ENCODE data around the gene TRDMT1. TPM values are rescaled to one million over a fixed set of nuclear protein-coding genes. Genes with fewer than 3 reads are reported as not detected.
"Not testable (repeated sequence)": the region's sequence is repeated elsewhere in the genome, so short reads cannot be mapped to it uniquely, and the experiment has no call there.

TRDMT1 gene
- total RNA-seq, 1 donor from 2014 or later = 5.9 TPM

GRCh38 chr10:17116193-17116592 lies 85.3 kb downstream of the TRDMT1 start:
- no peaks in the 10 kb centered on the region for H3K9me3 Mint-ChIP-seq (ENCODE audit: unreplicated experiment)
- FAIRE-seq = no peak
- no peak overlapping the region for H3K27ac ChIP-seq (ENCODE audit: low read depth, low read length)

DNA sequence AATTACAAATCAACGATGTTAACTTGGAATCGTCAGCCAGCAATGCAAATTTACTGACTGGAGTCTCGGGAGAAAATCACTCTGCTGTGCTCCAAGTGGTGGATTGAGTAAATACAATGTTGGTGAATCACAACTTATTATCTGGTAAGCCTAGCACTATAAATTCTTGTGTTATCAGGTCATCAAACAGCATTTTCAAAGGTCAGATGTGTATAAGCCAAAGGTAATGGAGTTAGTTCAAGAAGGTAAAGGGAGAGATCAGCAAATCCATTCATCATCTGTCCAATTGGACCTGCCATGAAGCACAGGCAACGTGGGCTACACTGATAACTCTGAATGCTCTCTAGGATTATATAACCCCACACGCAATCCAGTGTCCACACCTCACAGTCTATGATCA lies 85.8 kb downstream of the TRDMT1 start:
- H3K27ac Mint-ChIP-seq (ENCODE audit: unreplicated experiment) = no peak overlapping the region
- H3K36me3 ChIP-seq (ENCODE audit: insufficient read depth, low read length) = no peaks in the 10 kb centered on the region
- peak; percentile 56 for DNase-seq (ENCODE audit: low read depth)
- no peaks in the 10 kb centered on the region for H3K9me3 ChIP-seq (ENCODE audit: insufficient read depth, low read depth, low read length)
- no peaks in the 10 kb centered on the region for H3K4me1 Mint-ChIP-seq (ENCODE audit: low read depth, unreplicated experiment)
- H3K27me3 Mint-ChIP-seq (ENCODE audit: low read depth, unreplicated experiment) = no peaks in the 10 kb centered on the region
- H3K79me2 ChIP-seq (ENCODE audit: insufficient read depth, low read length) = no peaks in the 10 kb centered on the region
- H3K9ac ChIP-seq (ENCODE audit: low read length) = no peak overlapping the region
- peak overlapping the region; percentile 24 for H2AFZ ChIP-seq (ENCODE audit: low read depth, low read length)
- H3K4me3 ChIP-seq (ENCODE audit: insufficient read depth, low read depth, low read length) = no peak overlapping the region
- no peaks in the 10 kb centered on the region for H3K36me3 Mint-ChIP-seq (ENCODE audit: low read depth, unreplicated experiment)
- H3K4me2 ChIP-seq (ENCODE audit: low read length) = peak overlapping the region; percentile 40
- no peaks in the 10 kb centered on the region for H4K20me1 ChIP-seq (ENCODE audit: insufficient read depth, low read length)
- H3K27ac ChIP-seq (ENCODE audit: low read depth, low read length) = peak overlapping the region; percentile 20
- no peak overlapping the region for H3K4me3 Mint-ChIP-seq (ENCODE audit: unreplicated experiment)
- H3K4me1 ChIP-seq (ENCODE audit: insufficient read depth, low read length) = peaks cover 5% of the 10 kb centered on the region
- no peaks in the 10 kb centered on the region for H3K9me3 Mint-ChIP-seq (ENCODE audit: unreplicated experiment)
- TF ChIP-seq CTCF (IDR thresholded peaks at IDR 0.05; ENCODE audit: insufficient read depth, low read depth, low read length) = peak; percentile 31
- no peak for TF ChIP-seq EZH2 (IDR thresholded peaks at IDR 0.05; ENCODE audit: insufficient read depth, low read length)
- FAIRE-seq = no peak
- H3K27me3 ChIP-seq (ENCODE audit: insufficient read depth, low read length) = no peaks in the 10 kb centered on the region

More at GRCh38 chr10:17116193-17116592, 85.3 kb downstream of the TRDMT1 start:
- H3K27me3 ChIP-seq (ENCODE audit: insufficient read depth, low read length) = no peaks in the 10 kb centered on the region
- H3K36me3 Mint-ChIP-seq (ENCODE audit: low read depth, unreplicated experiment) = no peaks in the 10 kb centered on the region
- no peaks in the 10 kb centered on the region for H4K20me1 ChIP-seq (ENCODE audit: insufficient read depth, low read length)
- H3K27ac Mint-ChIP-seq (ENCODE audit: unreplicated experiment) = no peak overlapping the region
- no peak overlapping the region for H2AFZ ChIP-seq (ENCODE audit: low read depth, low read length)
- TF ChIP-seq CTCF (IDR thresholded peaks at IDR 0.05; ENCODE audit: insufficient read depth, low read depth, low read length) (no peak), EZH2 (IDR thresholded peaks at IDR 0.05; ENCODE audit: insufficient read depth, low read length) (no peak)
- no peaks in the 10 kb centered on the region for H3K79me2 ChIP-seq (ENCODE audit: insufficient read depth, low read length)
- no peak for DNase-seq (ENCODE audit: low read depth)
- H3K9ac ChIP-seq (ENCODE audit: low read length) = no peak overlapping the region
- no peak overlapping the region for H3K4me2 ChIP-seq (ENCODE audit: low read length)
- H3K27me3 Mint-ChIP-seq (ENCODE audit: low read depth, unreplicated experiment) = no peaks in the 10 kb centered on the region
- H3K9me3 ChIP-seq (ENCODE audit: insufficient read depth, low read depth, low read length) = no peaks in the 10 kb centered on the region
- H3K36me3 ChIP-seq (ENCODE audit: insufficient read depth, low read length) = no peaks in the 10 kb centered on the region
- H3K4me1 Mint-ChIP-seq (ENCODE audit: low read depth, unreplicated experiment) = no peaks in the 10 kb centered on the region
- H3K4me1 ChIP-seq (ENCODE audit: insufficient read depth, low read length) = peaks cover 5% of the 10 kb centered on the region
- H3K4me3 Mint-ChIP-seq (ENCODE audit: unreplicated experiment) = no peak overlapping the region
- no peak overlapping the region for H3K4me3 ChIP-seq (ENCODE audit: insufficient read depth, low read depth, low read length)

DNA sequence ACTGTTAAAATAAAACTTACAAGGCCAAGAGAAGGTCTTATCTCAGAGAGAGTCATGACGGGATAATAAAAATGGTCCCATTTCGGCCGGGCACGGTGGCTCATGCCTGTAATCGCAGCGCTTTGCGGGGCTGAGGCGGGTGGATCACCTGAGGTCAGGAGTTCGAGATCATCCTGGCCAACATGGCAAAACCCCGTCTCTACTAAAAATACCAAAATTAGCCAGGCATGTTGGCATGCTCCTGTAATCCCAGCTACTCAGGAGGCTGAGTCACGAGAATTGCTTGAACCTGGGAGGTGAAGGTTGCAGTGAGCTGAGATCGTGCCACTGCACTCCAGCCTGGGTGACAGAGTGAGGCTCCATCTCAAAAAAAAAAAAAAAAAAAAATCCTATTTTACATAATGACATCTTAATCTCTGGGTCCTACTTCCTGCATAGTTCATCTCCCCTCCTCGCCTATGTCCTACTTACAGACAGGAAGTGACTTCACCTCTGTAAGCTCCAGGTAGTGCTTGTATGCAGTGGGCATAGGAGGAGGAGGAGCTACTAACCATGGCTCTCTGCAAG lies 86.5 kb downstream of the TRDMT1 start:
- H3K9ac ChIP-seq (ENCODE audit: low read length); H3K4me3 ChIP-seq (ENCODE audit: insufficient read depth, low read depth, low read length); H3K27ac Mint-ChIP-seq (ENCODE audit: unreplicated experiment); H3K36me3 ChIP-seq (ENCODE audit: insufficient read depth, low read length); H3K4me1 Mint-ChIP-seq (ENCODE audit: low read depth, unreplicated experiment); H3K9me3 ChIP-seq (ENCODE audit: insufficient read depth, low read depth, low read length); DNase-seq (ENCODE audit: low read depth); H3K4me1 ChIP-seq (ENCODE audit: insufficient read depth, low read length); H3K36me3 Mint-ChIP-seq (ENCODE audit: low read depth, unreplicated experiment); FAIRE-seq; H3K27me3 Mint-ChIP-seq (ENCODE audit: low read depth, unreplicated experiment); H4K20me1 ChIP-seq (ENCODE audit: insufficient read depth, low read length); H3K4me3 Mint-ChIP-seq (ENCODE audit: unreplicated experiment); H3K79me2 ChIP-seq (ENCODE audit: insufficient read depth, low read length); H3K9me3 Mint-ChIP-seq (ENCODE audit: unreplicated experiment); H3K27me3 ChIP-seq (ENCODE audit: insufficient read depth, low read length): not testable (repeated sequence)
- Histone ChIP-seq H2AFZ (ENCODE audit: low read depth, low read length) (peak overlapping the region; percentile 24), H3K4me2 (ENCODE audit: low read length) (peak overlapping the region; percentile 40), H3K27ac (ENCODE audit: low read depth, low read length) (peak overlapping the region; percentile 20)
